Measurements from ENCODE around the gene DDX18.

The DDX18 gene

GRCh38 chr2:117774716-117775115 lies 39.8 kb upstream of the DDX18 start:
- Histone ChIP-seq H3K27ac (ENCODE audit: low read depth, low read length) (no peak overlapping the region), H3K9me2 (replicated peaks; ENCODE audit: insufficient read depth, low read length) (no peaks in the 10 kb centered on the region), H4K20me1 (ENCODE audit: low read depth, low read length) (no peaks in the 10 kb centered on the region), H3K79me2 (ENCODE audit: insufficient read depth, low read length) (no peaks in the 10 kb centered on the region), H3K9ac (ENCODE audit: low read length) (no peak overlapping the region), H3K27me3 (ENCODE audit: low read length) (no peaks in the 10 kb centered on the region), H3K36me3 (ENCODE audit: low read length) (no peaks in the 10 kb centered on the region), H3F3A (ENCODE audit: insufficient read depth) (no peaks in the 10 kb centered on the region), H3K9me3 (ENCODE audit: insufficient read depth, low read length) (no peaks in the 10 kb centered on the region), H2AFZ (ENCODE audit: low read depth, low read length, severe bottlenecking) (no peak overlapping the region), H3K4me3 (ENCODE audit: insufficient read depth, low read length, poor library complexity, severe bottlenecking) (no peak overlapping the region), H3K4me2 (ENCODE audit: low read depth, low read length, poor library complexity, severe bottlenecking) (no peak overlapping the region)
- TF ChIP-seq, protein P1, sequence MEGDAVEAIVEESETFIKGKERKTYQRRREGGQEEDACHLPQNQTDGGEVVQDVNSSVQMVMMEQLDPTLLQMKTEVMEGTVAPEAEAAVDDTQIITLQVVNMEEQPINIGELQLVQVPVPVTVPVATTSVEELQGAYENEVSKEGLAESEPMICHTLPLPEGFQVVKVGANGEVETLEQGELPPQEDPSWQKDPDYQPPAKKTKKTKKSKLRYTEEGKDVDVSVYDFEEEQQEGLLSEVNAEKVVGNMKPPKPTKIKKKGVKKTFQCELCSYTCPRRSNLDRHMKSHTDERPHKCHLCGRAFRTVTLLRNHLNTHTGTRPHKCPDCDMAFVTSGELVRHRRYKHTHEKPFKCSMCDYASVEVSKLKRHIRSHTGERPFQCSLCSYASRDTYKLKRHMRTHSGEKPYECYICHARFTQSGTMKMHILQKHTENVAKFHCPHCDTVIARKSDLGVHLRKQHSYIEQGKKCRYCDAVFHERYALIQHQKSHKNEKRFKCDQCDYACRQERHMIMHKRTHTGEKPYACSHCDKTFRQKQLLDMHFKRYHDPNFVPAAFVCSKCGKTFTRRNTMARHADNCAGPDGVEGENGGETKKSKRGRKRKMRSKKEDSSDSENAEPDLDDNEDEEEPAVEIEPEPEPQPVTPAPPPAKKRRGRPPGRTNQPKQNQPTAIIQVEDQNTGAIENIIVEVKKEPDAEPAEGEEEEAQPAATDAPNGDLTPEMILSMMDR (IDR thresholded peaks at IDR 0.05; ENCODE audit: insufficient read depth, low read length, poor library complexity, severe bottlenecking), result no peak
- no peak for TF ChIP-seq EZH2phosphoT487 (conservative IDR thresholded peaks at IDR 0.05; ENCODE audit: low read length)

GRCh38 chr2:117775703-117776219 lies 38.7 kb upstream of the DDX18 start:
- Histone ChIP-seq H3K9me3 (ENCODE audit: insufficient read depth, low read length) (no peaks in the 10 kb centered on the region), H3K4me2 (ENCODE audit: low read depth, low read length, poor library complexity, severe bottlenecking) (no peak overlapping the region), H3K27ac (ENCODE audit: low read depth, low read length) (no peak overlapping the region), H3K9ac (ENCODE audit: low read length) (no peak overlapping the region), H3K9me2 (replicated peaks; ENCODE audit: insufficient read depth, low read length) (no peaks in the 10 kb centered on the region), H4K20me1 (ENCODE audit: low read depth, low read length) (no peaks in the 10 kb centered on the region), H3K36me3 (ENCODE audit: low read length) (no peaks in the 10 kb centered on the region), H2AFZ (ENCODE audit: low read depth, low read length, severe bottlenecking) (no peak overlapping the region), H3K4me3 (ENCODE audit: insufficient read depth, low read length, poor library complexity, severe bottlenecking) (no peak overlapping the region), H3K27me3 (ENCODE audit: low read length) (no peaks in the 10 kb centered on the region), H3K79me2 (ENCODE audit: insufficient read depth, low read length) (no peaks in the 10 kb centered on the region), H3F3A (ENCODE audit: insufficient read depth) (no peaks in the 10 kb centered on the region)
- no peak for TF ChIP-seq EZH2phosphoT487 (conservative IDR thresholded peaks at IDR 0.05; ENCODE audit: low read length)
- TF ChIP-seq, protein P1 (IDR thresholded peaks at IDR 0.05; ENCODE audit: insufficient read depth, low read length, poor library complexity, severe bottlenecking), result no peak

DNA sequence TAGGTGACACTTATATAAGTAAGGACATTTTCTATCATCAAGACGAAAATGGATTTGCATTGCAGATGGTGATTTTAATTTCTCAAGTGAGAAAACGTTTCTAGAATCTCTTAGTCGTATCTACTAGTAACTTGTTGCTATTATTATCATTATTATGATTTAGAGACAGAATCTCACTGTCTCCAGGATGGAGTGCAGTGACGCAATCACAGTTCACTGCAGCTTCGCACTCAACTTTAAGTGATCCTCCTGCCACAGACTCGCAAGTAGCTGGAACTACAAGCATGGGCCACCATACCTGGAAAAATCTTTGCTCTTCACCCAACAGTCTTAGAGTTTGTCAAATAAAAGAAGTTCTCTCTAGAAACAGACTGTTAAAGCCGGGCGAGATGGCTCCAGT lies 37.6 kb upstream of the DDX18 start:
- H3K36me3 ChIP-seq (ENCODE audit: low read length), result no peaks in the 10 kb centered on the region

More for the DNA sequence above, 37.6 kb upstream of the DDX18 start:
- Histone ChIP-seq H3K9me3 (ENCODE audit: insufficient read depth, low read length) (no peaks in the 10 kb centered on the region), H3F3A (ENCODE audit: insufficient read depth) (no peaks in the 10 kb centered on the region), H2AFZ (ENCODE audit: low read depth, low read length, severe bottlenecking) (no peak overlapping the region), H3K9ac (ENCODE audit: low read length) (no peak overlapping the region), H3K4me3 (ENCODE audit: insufficient read depth, low read length, poor library complexity, severe bottlenecking) (no peak overlapping the region), H3K79me2 (ENCODE audit: insufficient read depth, low read length) (no peaks in the 10 kb centered on the region), H4K20me1 (ENCODE audit: low read depth, low read length) (no peaks in the 10 kb centered on the region), H3K27me3 (ENCODE audit: low read length) (no peaks in the 10 kb centered on the region), H3K4me2 (ENCODE audit: low read depth, low read length, poor library complexity, severe bottlenecking) (no peak overlapping the region), H3K27ac (ENCODE audit: low read depth, low read length) (no peak overlapping the region), H3K9me2 (replicated peaks; ENCODE audit: insufficient read depth, low read length) (no peaks in the 10 kb centered on the region)
- TF ChIP-seq, protein P1 (IDR thresholded peaks at IDR 0.05; ENCODE audit: insufficient read depth, low read length, poor library complexity, severe bottlenecking), result no peak
- no peak for TF ChIP-seq EZH2phosphoT487 (conservative IDR thresholded peaks at IDR 0.05; ENCODE audit: low read length)
